ENCODE measurements around the gene ACTR6.

GRCh38 chr12:100268835-100269564 lies 68.4 kb downstream of the ACTR6 start:
- no peak for TF ChIP-seq CTCF (IDR thresholded peaks at IDR 0.05; ENCODE audit: insufficient read depth, low read depth, low read length)
- no peak for TF ChIP-seq EZH2 (IDR thresholded peaks at IDR 0.05; ENCODE audit: insufficient read depth, low read length)
